ENCODE measurements around the gene ARHGEF12. TPM values are rescaled to one million over a fixed set of nuclear protein-coding genes. Genes with fewer than 3 reads are reported as not detected.

ARHGEF12 gene
- total RNA-seq, 4 donors from 2014 or later, result 75.9 to 116 (median 94.3) TPM

DNA sequence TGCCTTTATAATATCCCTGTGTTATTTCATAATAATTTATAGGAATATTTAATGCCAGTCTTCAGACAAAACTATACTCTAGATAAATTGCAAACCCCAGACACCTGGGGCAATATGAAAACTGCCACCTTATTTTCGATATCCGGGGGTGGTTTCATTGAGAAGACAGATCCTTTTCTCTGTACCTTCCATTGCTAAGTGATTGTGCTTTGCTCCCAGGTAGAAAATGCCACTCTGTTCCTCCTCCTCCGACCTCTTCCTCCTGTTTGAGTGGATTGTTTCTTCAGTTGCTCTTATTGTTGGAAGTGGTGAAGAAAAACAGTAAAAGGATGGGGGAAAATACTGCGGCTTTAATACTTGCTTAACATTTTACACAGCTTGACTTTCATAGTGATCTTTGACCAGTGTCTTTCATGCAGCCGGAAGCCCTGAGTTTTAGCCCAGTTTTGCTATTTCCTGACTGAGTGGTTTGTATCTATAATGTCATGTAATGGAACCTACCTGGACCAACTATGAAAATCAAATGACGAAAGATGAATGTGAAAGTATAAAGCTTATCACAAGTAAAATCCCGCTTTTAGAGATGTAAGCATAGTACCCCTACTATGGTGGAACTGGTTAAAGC is 169.7 kb downstream of the ARHGEF12 start:
- H3K36me3 ChIP-seq, result no peaks in the 10 kb centered on the region
- TF ChIP-seq EP300 (IDR thresholded peaks at IDR 0.05; ENCODE audit: low read depth), result no peak
- TF ChIP-seq POLR2AphosphoS5 (IDR thresholded peaks at IDR 0.05), result no peak
- no peak for TF ChIP-seq POLR2A (IDR thresholded peaks at IDR 0.05)
- TF ChIP-seq, protein P1, sequence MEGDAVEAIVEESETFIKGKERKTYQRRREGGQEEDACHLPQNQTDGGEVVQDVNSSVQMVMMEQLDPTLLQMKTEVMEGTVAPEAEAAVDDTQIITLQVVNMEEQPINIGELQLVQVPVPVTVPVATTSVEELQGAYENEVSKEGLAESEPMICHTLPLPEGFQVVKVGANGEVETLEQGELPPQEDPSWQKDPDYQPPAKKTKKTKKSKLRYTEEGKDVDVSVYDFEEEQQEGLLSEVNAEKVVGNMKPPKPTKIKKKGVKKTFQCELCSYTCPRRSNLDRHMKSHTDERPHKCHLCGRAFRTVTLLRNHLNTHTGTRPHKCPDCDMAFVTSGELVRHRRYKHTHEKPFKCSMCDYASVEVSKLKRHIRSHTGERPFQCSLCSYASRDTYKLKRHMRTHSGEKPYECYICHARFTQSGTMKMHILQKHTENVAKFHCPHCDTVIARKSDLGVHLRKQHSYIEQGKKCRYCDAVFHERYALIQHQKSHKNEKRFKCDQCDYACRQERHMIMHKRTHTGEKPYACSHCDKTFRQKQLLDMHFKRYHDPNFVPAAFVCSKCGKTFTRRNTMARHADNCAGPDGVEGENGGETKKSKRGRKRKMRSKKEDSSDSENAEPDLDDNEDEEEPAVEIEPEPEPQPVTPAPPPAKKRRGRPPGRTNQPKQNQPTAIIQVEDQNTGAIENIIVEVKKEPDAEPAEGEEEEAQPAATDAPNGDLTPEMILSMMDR (IDR thresholded peaks at IDR 0.05), result no peak
- WGBS, 2 donors (ENCODE audit: low coverage in 1 of 2), result 78 to 83% methylated on average over 7 of the region's 7 CpGs
- in situ Hi-C loops (cut with MboI; ENCODE audit: low pct_ligation_motif_present in 1 of 4, low pct_unique_long_range_greater_than_20kb in 1 of 4, low sequenced_read_pairs in 3 of 4) (loop anchor here in 3 of 4 donors (5.0 to 25.0 kb wide), 6 partner anchors 181 to 681 kb away; partner anchors contain the start of gene TECTA (in 1 of the 3)), intact Hi-C loops (cut with DNase I; ENCODE audit: low total_unique reads) (no loop called here)
- H3K27ac ChIP-seq, result no peak overlapping the region
- peaks cover 91% of the 10 kb centered on the region for H3K27me3 ChIP-seq
- no peaks in the 10 kb centered on the region for H3K9me3 ChIP-seq
- DNase-seq, result no peak
- no peak overlapping the region for H3K4me3 ChIP-seq
- H3K4me1 ChIP-seq, result no peaks in the 10 kb centered on the region

GRCh38 chr11:120509346-120510053 is 173.3 kb downstream of the ARHGEF12 start:
- in situ Hi-C loops (cut with MboI; ENCODE audit: low pct_ligation_motif_present in 1 of 4, low pct_unique_long_range_greater_than_20kb in 1 of 4, low sequenced_read_pairs in 3 of 4), result loop anchor here (5.0 to 25.0 kb wide), 7 partner anchors 175 to 678 kb away; partner anchors contain the start of gene TECTA (in 1 of the 4)

GRCh38 chr11:120510406-120511115 is 174.3 kb downstream of the ARHGEF12 start:
- H3K27ac ChIP-seq, result no peak overlapping the region
- WGBS, 2 donors (ENCODE audit: low coverage in 1 of 2), result 39 to 68% methylated on average over 3 to 20 of the region's 20 CpGs
- H3K36me3 ChIP-seq, result no peaks in the 10 kb centered on the region
- H3K4me3 ChIP-seq, result no peak overlapping the region
- DNase-seq, result no peak
- H3K27me3 ChIP-seq, result peaks cover 90% of the 10 kb centered on the region
- peaks cover 0 to 5% (median 0%) of the 10 kb centered on the region in 4 donors for H3K4me1 ChIP-seq
- H3K9me3 ChIP-seq, result no peaks in the 10 kb centered on the region
- intact Hi-C loops (cut with DNase I; ENCODE audit: low total_unique reads), result loop anchor here (5.0 to 10.0 kb wide), 2 partner anchors 287 to 684 kb away; no protein-coding TSS in a partner anchor
- in situ Hi-C loops (cut with MboI; ENCODE audit: low pct_ligation_motif_present in 1 of 4, low pct_unique_long_range_greater_than_20kb in 1 of 4, low sequenced_read_pairs in 3 of 4), result loop anchor here (10.0 to 25.0 kb wide), 6 partner anchors 174 to 677 kb away; partner anchors contain the start of gene TECTA (in 1 of the 4)
- TF ChIP-seq, protein P1 (IDR thresholded peaks at IDR 0.05), result no peak
- no peak for TF ChIP-seq POLR2A (IDR thresholded peaks at IDR 0.05)
- no peak for TF ChIP-seq EP300 (IDR thresholded peaks at IDR 0.05; ENCODE audit: low read depth)
- no peak for TF ChIP-seq POLR2AphosphoS5 (IDR thresholded peaks at IDR 0.05)

More at GRCh38 chr11:120509346-120510053, 173.3 kb downstream of the ARHGEF12 start:
- H3K27me3 ChIP-seq, result peaks cover 91% of the 10 kb centered on the region
- no peak overlapping the region for H3K4me3 ChIP-seq
- no peaks in the 10 kb centered on the region for H3K36me3 ChIP-seq
- intact Hi-C loops (cut with DNase I; ENCODE audit: low total_unique reads), result loop anchor here (5.0 to 10.0 kb wide), 2 partner anchors 288 to 685 kb away; no protein-coding TSS in a partner anchor
- H3K27ac ChIP-seq, result no peak overlapping the region
- H3K4me1 ChIP-seq, result peaks cover 0 to 5% (median 0%) of the 10 kb centered on the region in 4 donors
- TF ChIP-seq, protein P1 (IDR thresholded peaks at IDR 0.05), result no peak
- no peak for TF ChIP-seq EP300 (IDR thresholded peaks at IDR 0.05; ENCODE audit: low read depth)
- no peak for TF ChIP-seq POLR2AphosphoS5 (IDR thresholded peaks at IDR 0.05)
- no peak for TF ChIP-seq POLR2A (IDR thresholded peaks at IDR 0.05)
- no peak for DNase-seq
- no peaks in the 10 kb centered on the region for H3K9me3 ChIP-seq
- WGBS, 2 donors (ENCODE audit: low coverage in 1 of 2), result 62 to 87% methylated on average over 3 to 7 of the region's 7 CpGs

Data from transverse colon (tissue), 4 donors.